MG63 (cell line): ENCODE results near the gene CEP89. TPM values are rescaled to one million over a fixed set of nuclear protein-coding genes. Genes with fewer than 3 reads are reported as not detected.
A peak's percentile ranks its signal among the peaks of the same experiment; 100 is the strongest.
"Not testable (repeated sequence)": the region's sequence is repeated elsewhere in the genome, so short reads cannot be mapped to it uniquely, and the experiment has no call there.

Experiments
- DNase-seq: peaks from one replicate; pipeline ENCODE4 v3.0.0-alpha.2; 2020
- H3K27me3 ChIP-seq: fragments of 250-450 bp; sonication (Bioruptor Pico); 2 replicates; pipeline ENCODE4 v1.5.1; 2020; ENCODE audit warnings: mild to moderate bottlenecking, moderate library complexity
- H3K36me3 ChIP-seq: fragments of 250-450 bp; sonication (Bioruptor Pico); 2 replicates; pipeline ENCODE4 v1.5.1; 2020; ENCODE audit warnings: mild to moderate bottlenecking, moderate library complexity
- H3K4me3 ChIP-seq: fragments of 250-450 bp; sonication (Bioruptor Pico); 2 replicates; pipeline ENCODE4 v1.5.1; 2020; ENCODE audit warnings: mild to moderate bottlenecking, moderate library complexity
- H3K9me3 ChIP-seq: fragments of 250-450 bp; sonication (Bioruptor Pico); 2 replicates; pipeline ENCODE4 v1.5.1; 2020; ENCODE audit warnings: mild to moderate bottlenecking, moderate library complexity
- total RNA-seq: library from RNA; depleted of rRNA; stranded (reverse); fragments of >200 nt; shearing (Covaris generic); gene quantifications from 2 replicates; pipeline ENCODE4 v1.2.3, GENCODE V29; 2014; ENCODE audit warnings: low replicate concordance

Gene CEP89
- total RNA-seq, 1 experiment from 2014 or later: 26.9 TPM

- H3K36me3 ChIP-seq: peaks cover 20% of the 10 kb centered on the region
- not testable (repeated sequence) for H3K4me3 ChIP-seq, H3K9me3 ChIP-seq, H3K27me3 ChIP-seq, DNase-seq
Measured at GRCh38 chr19:32977813-32978212, 6.1 kb upstream of the CEP89 start.

GRCh38 chr19:32977280-32977679 lies 5.5 kb upstream of the CEP89 start:
- Histone ChIP-seq H3K4me3 (no peak overlapping the region), H3K27me3 (no peaks in the 10 kb centered on the region), H3K9me3 (no peaks in the 10 kb centered on the region), H3K36me3 (peaks cover 20% of the 10 kb centered on the region)
- no peak for DNase-seq

GRCh38 chr19:32976223-32976805 lies 4.6 kb upstream of the CEP89 start:
- H3K4me3 ChIP-seq: no peak overlapping the region
- peak; percentile 41 for DNase-seq
- no peaks in the 10 kb centered on the region for H3K27me3 ChIP-seq

GRCh38 chr19:32971012-32971595 lies 654 bp downstream of the CEP89 start:
- H3K9me3 ChIP-seq: no peaks in the 10 kb centered on the region
- no peak for DNase-seq
- peaks cover 31% of the 10 kb centered on the region for H3K36me3 ChIP-seq
- H3K27me3 ChIP-seq: no peaks in the 10 kb centered on the region
- peak overlapping the region; percentile 69 for H3K4me3 ChIP-seq

More at GRCh38 chr19:32976223-32976805, 4.6 kb upstream of the CEP89 start:
- H3K9me3 ChIP-seq: no peaks in the 10 kb centered on the region
- H3K36me3 ChIP-seq: peaks cover 20% of the 10 kb centered on the region

- DNase-seq: no peak
- Histone ChIP-seq H3K27me3 (no peaks in the 10 kb centered on the region), H3K9me3 (no peaks in the 10 kb centered on the region), H3K36me3 (peaks cover 35% of the 10 kb centered on the region), H3K4me3 (no peak overlapping the region)
Measured at GRCh38 chr19:32969549-32969948, 2.2 kb downstream of the CEP89 start.

GRCh38 chr19:32966750-32967149 lies 5.0 kb downstream of the CEP89 start:
- no peaks in the 10 kb centered on the region for H3K9me3 ChIP-seq

GRCh38 chr19:32945260-32945659 lies 26.5 kb downstream of the CEP89 start:
- no peak overlapping the region for H3K4me3 ChIP-seq
- H3K27me3 ChIP-seq: no peaks in the 10 kb centered on the region
- DNase-seq: no peak
- no peaks in the 10 kb centered on the region for H3K9me3 ChIP-seq
- peaks cover 33% of the 10 kb centered on the region for H3K36me3 ChIP-seq

More at GRCh38 chr19:32966750-32967149, 5.0 kb downstream of the CEP89 start:
- no peak for DNase-seq
- Histone ChIP-seq H3K27me3 (no peaks in the 10 kb centered on the region), H3K4me3 (no peak overlapping the region), H3K36me3 (peaks cover 56% of the 10 kb centered on the region)

GRCh38 chr19:32941273-32941672 lies 30.5 kb downstream of the CEP89 start:
- not testable (repeated sequence) for H3K9me3 ChIP-seq, H3K4me3 ChIP-seq, DNase-seq, H3K27me3 ChIP-seq
- peaks cover 20% of the 10 kb centered on the region for H3K36me3 ChIP-seq

- Histone ChIP-seq H3K9me3 (no peaks in the 10 kb centered on the region), H3K27me3 (no peaks in the 10 kb centered on the region), H3K4me3 (no peak overlapping the region), H3K36me3 (peaks cover 13% of the 10 kb centered on the region)
- no peak for DNase-seq
Measured at GRCh38 chr19:32936065-32936464, 35.7 kb downstream of the CEP89 start.

GRCh38 chr19:32935629-32936028 lies 36.1 kb downstream of the CEP89 start:
- H3K27me3 ChIP-seq: no peaks in the 10 kb centered on the region
- no peaks in the 10 kb centered on the region for H3K9me3 ChIP-seq
- H3K36me3 ChIP-seq: peaks cover 15% of the 10 kb centered on the region
- no peak for DNase-seq
- no peak overlapping the region for H3K4me3 ChIP-seq

- DNase-seq: no peak
- H3K4me3 ChIP-seq: no peak overlapping the region
- peaks cover 28% of the 10 kb centered on the region for H3K36me3 ChIP-seq
- no peaks in the 10 kb centered on the region for H3K27me3 ChIP-seq
- H3K9me3 ChIP-seq: peaks cover 2% of the 10 kb centered on the region; the same call in 1 of the 2 replicates
Measured at GRCh38 chr19:32933571-32933970, 38.2 kb downstream of the CEP89 start.

- peaks cover 3% of the 10 kb centered on the region; the same call in 1 of the 2 replicates for H3K9me3 ChIP-seq
- no peaks in the 10 kb centered on the region for H3K27me3 ChIP-seq
- DNase-seq: no peak
- H3K36me3 ChIP-seq: peaks cover 36% of the 10 kb centered on the region
- no peak overlapping the region for H3K4me3 ChIP-seq
Measured at GRCh38 chr19:32930567-32930966, 41.2 kb downstream of the CEP89 start.

GRCh38 chr19:32928806-32929205 lies 43.0 kb downstream of the CEP89 start:
- Histone ChIP-seq H3K36me3 (peaks cover 38% of the 10 kb centered on the region), H3K4me3 (no peak overlapping the region), H3K9me3 (peaks cover 3% of the 10 kb centered on the region; the same call in 1 of the 2 replicates), H3K27me3 (no peaks in the 10 kb centered on the region)
- no peak for DNase-seq

GRCh38 chr19:32924200-32924599 lies 47.6 kb downstream of the CEP89 start:
- Histone ChIP-seq H3K4me3 (no peak overlapping the region), H3K9me3 (peaks cover 3% of the 10 kb centered on the region; the same call in 1 of the 2 replicates), H3K27me3 (no peaks in the 10 kb centered on the region), H3K36me3 (peaks cover 31% of the 10 kb centered on the region)
- no peak for DNase-seq

- Histone ChIP-seq H3K36me3 (peaks cover 20% of the 10 kb centered on the region), H3K27me3 (no peaks in the 10 kb centered on the region), H3K9me3 (no peaks in the 10 kb centered on the region), H3K4me3 (no peak overlapping the region)
- no peak for DNase-seq
Measured at GRCh38 chr19:32921624-32922023, 50.1 kb downstream of the CEP89 start.

- Histone ChIP-seq H3K36me3 (peaks cover 27% of the 10 kb centered on the region), H3K27me3 (no peaks in the 10 kb centered on the region), H3K4me3 (no peak overlapping the region), H3K9me3 (no peaks in the 10 kb centered on the region)
- DNase-seq: no peak
Measured at GRCh38 chr19:32919365-32919764, 52.4 kb downstream of the CEP89 start.

- no peaks in the 10 kb centered on the region for H3K9me3 ChIP-seq
- no peaks in the 10 kb centered on the region for H3K27me3 ChIP-seq
- DNase-seq: no peak
- no peak overlapping the region for H3K4me3 ChIP-seq
- peaks cover 21% of the 10 kb centered on the region for H3K36me3 ChIP-seq
Measured at GRCh38 chr19:32917616-32917996, 54.2 kb downstream of the CEP89 start.

- no peaks in the 10 kb centered on the region for H3K27me3 ChIP-seq
- no peaks in the 10 kb centered on the region for H3K9me3 ChIP-seq
- peaks cover 21% of the 10 kb centered on the region for H3K36me3 ChIP-seq
- H3K4me3 ChIP-seq: no peak overlapping the region
- DNase-seq: no peak
Measured at GRCh38 chr19:32916969-32917615, 54.7 kb downstream of the CEP89 start.
